Osteoblast (primary cell): Measurements from ENCODE around the gene PALB2. TPM values are rescaled to one million over a fixed set of nuclear protein-coding genes. Genes with fewer than 3 reads are reported as not detected.

Experiments
- DNase-seq: peaks from one replicate; pipeline ENCODE4 v3.0.0; 2011; ENCODE audit warnings: low spot score, mixed read lengths; ENCODE audit not compliant: insufficient read length; ENCODE audit errors: missing footprints
- H2AFZ ChIP-seq: 2 replicates; pipeline ENCODE4 v1.6.0; 2011; ENCODE audit warnings: mild to moderate bottlenecking, low read length
- H3K27ac ChIP-seq: 2 replicates; pipeline ENCODE4 v1.5.1; 2011; ENCODE audit warnings: mild to moderate bottlenecking, low read depth, low read length, moderate library complexity
- H3K27me3 ChIP-seq: 2 replicates; pipeline ENCODE4 v1.6.0; 2012; ENCODE audit warnings: mild to moderate bottlenecking, control low read depth, inconsistent platforms, low read length, moderate library complexity; ENCODE audit not compliant: insufficient read depth
- H3K36me3 ChIP-seq: 2 replicates; pipeline ENCODE4 v1.5.1; 2011; ENCODE audit warnings: mild to moderate bottlenecking, low read length, control low read depth, moderate library complexity; ENCODE audit not compliant: insufficient read depth
- H3K4me1 ChIP-seq: 2 replicates; pipeline ENCODE4 v1.5.1; 2011; ENCODE audit warnings: mild to moderate bottlenecking, low read length, control low read depth, moderate library complexity; ENCODE audit not compliant: insufficient read depth
- H3K4me2 ChIP-seq: 2 replicates; pipeline ENCODE4 v1.6.0; 2011; ENCODE audit warnings: mild to moderate bottlenecking, low read length; ENCODE audit not compliant: insufficient read depth
- H3K4me3 ChIP-seq: fragments of 200-600 bp; sonication (generic); 3 replicates; pipeline ENCODE4 v1.5.1; 2012; ENCODE audit warnings: mild to moderate bottlenecking, low read length, inconsistent platforms; ENCODE audit not compliant: insufficient read depth
- H3K79me2 ChIP-seq: 2 replicates; pipeline ENCODE4 v1.6.0; 2012; ENCODE audit warnings: mild to moderate bottlenecking, low read length, control low read depth, inconsistent platforms; ENCODE audit not compliant: insufficient read depth
- H3K9me3 ChIP-seq: 2 replicates; pipeline ENCODE4 v1.5.1; 2011; ENCODE audit warnings: low read depth, low read length, control low read depth
- H4K20me1 ChIP-seq: 2 replicates; pipeline ENCODE4 v1.6.0; 2012; ENCODE audit warnings: mild to moderate bottlenecking, low read length, control low read depth; ENCODE audit not compliant: insufficient read depth
- total RNA-seq: library from RNA; depleted of rRNA; stranded (reverse); fragments of >200 nt; gene quantifications from 2 replicates; pipeline ENCODE4 v1.2.3, GENCODE V29; 2012
- TF ChIP-seq, protein P1 (sequence below): IDR thresholded peaks from 2 replicates; pipeline ENCODE4 v1.5.1; 2011; ENCODE audit warnings: mild to moderate bottlenecking, low read depth, low read length, moderate library complexity; ENCODE audit errors: extremely low read depth

PALB2 gene
- total RNA-seq, 1 donor: 14.8 TPM

DNA sequence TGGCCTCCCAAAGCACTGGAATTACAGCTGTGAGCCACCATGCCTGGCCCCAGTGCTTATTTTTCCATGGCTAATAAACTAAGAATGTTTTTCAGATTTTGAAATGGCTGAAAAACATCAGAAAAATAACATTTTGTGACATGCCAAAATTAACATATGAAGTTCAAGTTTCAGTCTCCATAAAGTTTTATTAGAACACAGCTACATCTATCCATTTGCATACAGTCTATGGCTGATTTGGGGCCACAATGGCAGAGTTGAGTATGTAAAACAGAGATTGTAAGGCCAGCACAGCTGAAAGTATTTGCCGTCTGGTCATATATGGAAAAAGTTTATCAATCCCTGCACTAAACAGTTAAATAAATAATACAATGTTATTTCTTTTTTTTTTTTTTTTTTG lies 31.2 kb downstream of the PALB2 start:
- no peaks in the 10 kb centered on the region for H3K9me3 ChIP-seq
- no peaks in the 10 kb centered on the region for H3K79me2 ChIP-seq
- H3K4me1 ChIP-seq: peaks cover 16% of the 10 kb centered on the region
- no peak overlapping the region for H3K4me3 ChIP-seq
- TF ChIP-seq, protein P1, sequence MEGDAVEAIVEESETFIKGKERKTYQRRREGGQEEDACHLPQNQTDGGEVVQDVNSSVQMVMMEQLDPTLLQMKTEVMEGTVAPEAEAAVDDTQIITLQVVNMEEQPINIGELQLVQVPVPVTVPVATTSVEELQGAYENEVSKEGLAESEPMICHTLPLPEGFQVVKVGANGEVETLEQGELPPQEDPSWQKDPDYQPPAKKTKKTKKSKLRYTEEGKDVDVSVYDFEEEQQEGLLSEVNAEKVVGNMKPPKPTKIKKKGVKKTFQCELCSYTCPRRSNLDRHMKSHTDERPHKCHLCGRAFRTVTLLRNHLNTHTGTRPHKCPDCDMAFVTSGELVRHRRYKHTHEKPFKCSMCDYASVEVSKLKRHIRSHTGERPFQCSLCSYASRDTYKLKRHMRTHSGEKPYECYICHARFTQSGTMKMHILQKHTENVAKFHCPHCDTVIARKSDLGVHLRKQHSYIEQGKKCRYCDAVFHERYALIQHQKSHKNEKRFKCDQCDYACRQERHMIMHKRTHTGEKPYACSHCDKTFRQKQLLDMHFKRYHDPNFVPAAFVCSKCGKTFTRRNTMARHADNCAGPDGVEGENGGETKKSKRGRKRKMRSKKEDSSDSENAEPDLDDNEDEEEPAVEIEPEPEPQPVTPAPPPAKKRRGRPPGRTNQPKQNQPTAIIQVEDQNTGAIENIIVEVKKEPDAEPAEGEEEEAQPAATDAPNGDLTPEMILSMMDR: no peak
- no peak overlapping the region for H3K4me2 ChIP-seq
- DNase-seq: no peak
- H2AFZ ChIP-seq: no peak overlapping the region
- H3K27ac ChIP-seq: no peak overlapping the region
- no peaks in the 10 kb centered on the region for H3K27me3 ChIP-seq
- H3K36me3 ChIP-seq: peaks cover 9% of the 10 kb centered on the region
- no peaks in the 10 kb centered on the region for H4K20me1 ChIP-seq

DNA sequence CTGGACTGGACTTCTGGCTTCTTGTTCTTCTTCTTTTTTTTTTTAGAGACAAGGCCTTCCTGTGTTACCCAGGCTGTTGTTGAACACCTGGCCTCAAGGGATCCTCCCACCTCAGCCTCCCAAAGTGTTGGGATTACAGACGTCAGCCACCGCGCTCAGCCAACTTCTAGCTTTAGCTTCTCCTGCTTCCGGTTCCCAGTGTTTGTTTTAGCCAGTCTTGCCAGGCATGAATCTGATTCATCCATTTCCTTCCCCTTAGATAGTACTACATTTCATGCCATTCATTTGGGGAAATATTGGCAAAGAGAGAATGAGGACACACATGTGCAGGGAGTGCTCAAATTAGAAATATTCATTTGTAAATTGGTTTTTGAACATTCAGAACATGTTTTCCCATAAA lies 32.9 kb downstream of the PALB2 start:
- TF ChIP-seq, protein P1: no peak
- Histone ChIP-seq H3K27me3 (no peaks in the 10 kb centered on the region), H2AFZ (peak overlapping the region; percentile 21), H4K20me1 (no peaks in the 10 kb centered on the region), H3K4me3 (peak overlapping the region; percentile 3), H3K79me2 (no peaks in the 10 kb centered on the region), H3K27ac (peak overlapping the region; percentile 73), H3K4me1 (peaks cover 16% of the 10 kb centered on the region), H3K4me2 (peak overlapping the region; percentile 59), H3K9me3 (no peaks in the 10 kb centered on the region), H3K36me3 (peaks cover 17% of the 10 kb centered on the region)
- DNase-seq: peak; percentile 86

DNA sequence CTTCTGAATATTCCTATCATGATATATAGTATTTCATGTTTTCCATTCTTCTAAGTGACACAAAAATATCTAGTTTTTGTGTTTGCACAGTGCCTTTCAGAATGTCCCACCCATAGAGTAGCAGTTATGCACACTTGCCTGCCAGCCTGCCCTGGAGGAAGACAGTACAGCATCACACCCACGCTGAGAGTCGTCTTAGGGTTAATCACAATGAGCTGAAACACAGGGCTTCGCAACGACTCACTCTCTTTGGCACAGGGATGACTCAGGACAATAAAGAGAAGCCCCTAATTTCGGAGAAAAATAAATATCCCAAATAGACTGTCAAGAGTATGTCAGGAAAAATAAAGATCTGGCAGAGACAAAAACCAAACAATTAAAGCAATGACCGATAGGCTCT lies 33.4 kb downstream of the PALB2 start:
- H3K4me2 ChIP-seq: peak overlapping the region; percentile 59
- no peaks in the 10 kb centered on the region for H3K27me3 ChIP-seq
- H3K79me2 ChIP-seq: no peaks in the 10 kb centered on the region
- H3K4me3 ChIP-seq: peak overlapping the region; percentile 3
- H3K9me3 ChIP-seq: no peaks in the 10 kb centered on the region
- H3K36me3 ChIP-seq: peaks cover 21% of the 10 kb centered on the region
- TF ChIP-seq, protein P1: no peak
- peak overlapping the region; percentile 73 for H3K27ac ChIP-seq
- no peak for DNase-seq
- peaks cover 16% of the 10 kb centered on the region for H3K4me1 ChIP-seq
- H4K20me1 ChIP-seq: no peaks in the 10 kb centered on the region
- peak overlapping the region; percentile 21 for H2AFZ ChIP-seq

DNA sequence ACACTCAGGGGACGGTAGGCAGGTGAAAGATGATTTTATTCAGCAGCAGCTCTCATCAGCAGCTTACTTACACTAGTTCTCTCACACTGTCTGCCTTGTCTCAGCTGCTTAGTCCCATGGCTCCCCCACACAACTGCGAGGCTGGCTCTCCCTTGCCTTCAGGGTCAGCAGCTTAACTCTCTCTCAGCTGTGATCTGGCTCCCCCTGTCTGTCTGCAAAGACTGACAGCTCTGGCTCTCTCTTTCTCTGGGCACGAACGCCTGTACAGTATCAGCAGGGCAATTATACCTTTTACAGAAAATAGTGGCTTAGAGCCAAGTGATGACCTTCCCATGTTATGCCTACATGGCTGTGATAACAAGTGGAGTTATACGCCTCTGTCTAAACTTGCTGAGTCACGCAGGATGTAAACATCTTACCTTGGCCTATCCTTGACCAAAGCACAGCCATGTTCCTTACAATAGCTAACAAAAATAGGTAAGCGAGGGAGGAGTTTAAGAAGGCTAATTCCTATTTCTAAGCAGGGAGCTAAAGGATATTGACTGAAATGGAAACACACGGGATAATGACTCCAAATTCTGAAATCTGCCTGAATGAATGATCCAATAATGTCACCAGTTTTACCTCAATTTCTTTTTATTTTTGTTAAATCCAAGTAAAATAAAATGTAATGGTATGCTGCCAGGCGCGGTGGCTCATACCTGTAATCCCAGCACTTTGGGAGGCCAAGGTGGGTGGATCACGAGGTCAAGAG lies 43.9 kb downstream of the PALB2 start:
- H3K79me2 ChIP-seq: peaks cover 37% of the 10 kb centered on the region

More for the DNA sequence above, 43.9 kb downstream of the PALB2 start:
- Histone ChIP-seq H3K36me3 (peaks cover 22% of the 10 kb centered on the region), H3K4me2 (no peak overlapping the region), H3K27me3 (no peaks in the 10 kb centered on the region), H3K27ac (peak overlapping the region; percentile 67), H3K4me1 (peaks cover 8% of the 10 kb centered on the region), H3K4me3 (no peak overlapping the region), H2AFZ (peak overlapping the region; percentile 94), H3K9me3 (no peaks in the 10 kb centered on the region), H4K20me1 (peaks cover 19% of the 10 kb centered on the region)
- DNase-seq: no peak
- TF ChIP-seq, protein P1: peak; percentile 40
